GM23338 (cell line): ENCODE measurements around the gene JARID2. TPM values are rescaled to one million over a fixed set of nuclear protein-coding genes. Genes with fewer than 3 reads are reported as not detected.

Experiments used
- ATAC-seq: fragments of 200-7000 bp; cut with Tn5 transposase; 3 replicates; pipeline ENCODE4 v1.9.1; 2020
- DNase-seq: peaks from one replicate; pipeline ENCODE4 v3.0.0-alpha.2; 2015; ENCODE audit warnings: low spot score
- H2AFZ ChIP-seq: fragments of 200-600 bp; sonication (generic); 2 replicates; pipeline ENCODE4 v1.8.0; 2016; ENCODE audit warnings: antibody characterized with exemption, mild to moderate bottlenecking, moderate library complexity
- H3F3A ChIP-seq: fragments of 200-600 bp; sonication (generic); replicated peaks from 2 replicates; pipeline ENCODE4 v1.8.0; 2017; ENCODE audit warnings: antibody characterized with exemption, mixed run types, low read depth
- H3K27ac ChIP-seq: fragments of 200-600 bp; sonication (generic); 2 replicates; pipeline ENCODE4 v1.6.1; 2016; ENCODE audit warnings: low read depth
- H3K27me3 ChIP-seq: fragments of 200-600 bp; sonication (generic); 2 replicates; pipeline ENCODE4 v1.8.0; 2016; ENCODE audit warnings: mild to moderate bottlenecking, mixed run types, moderate library complexity; ENCODE audit not compliant: insufficient read depth
- H3K36me3 ChIP-seq: fragments of 200-600 bp; sonication (generic); 2 replicates; pipeline ENCODE4 v1.8.0; 2016; ENCODE audit warnings: mild to moderate bottlenecking; ENCODE audit not compliant: insufficient read depth
- H3K4me1 ChIP-seq: fragments of 200-600 bp; sonication (generic); 2 replicates; pipeline ENCODE4 v1.8.0; 2016; ENCODE audit warnings: mild to moderate bottlenecking, moderate library complexity; ENCODE audit not compliant: insufficient read depth
- H3K4me2 ChIP-seq: fragments of 200-600 bp; sonication (generic); 2 replicates; pipeline ENCODE4 v1.7.1; 2017; ENCODE audit warnings: mixed run types
- H3K4me3 ChIP-seq: fragments of 200-600 bp; sonication (generic); 2 replicates; pipeline ENCODE4 v1.6.1; 2016; ENCODE audit warnings: mixed run types
- H3K79me2 ChIP-seq: fragments of 200-600 bp; sonication (generic); replicated peaks from 2 replicates; pipeline ENCODE4 v1.8.0; 2017; ENCODE audit warnings: mild to moderate bottlenecking; ENCODE audit not compliant: insufficient read depth
- H3K9me2 ChIP-seq: fragments of 200-600 bp; sonication (generic); 2 replicates; pipeline ENCODE4 v1.8.0; 2017; ENCODE audit not compliant: insufficient read depth
- H4K20me1 ChIP-seq: fragments of 200-600 bp; sonication (generic); replicated peaks from 2 replicates; pipeline ENCODE4 v1.8.0; 2017; ENCODE audit warnings: mild to moderate bottlenecking; ENCODE audit not compliant: insufficient read depth
- H3K27ac Mint-ChIP-seq: 2 replicates; pipeline ENCODE4 v1.8.0; 2020; ENCODE audit warnings: inconsistent platforms, mild to moderate bottlenecking, moderate library complexity, mixed read lengths
- H3K27me3 Mint-ChIP-seq: 3 replicates; pipeline ENCODE4 v1.8.0; 2022; ENCODE audit warnings: low read depth, mild to moderate bottlenecking, moderate library complexity, mixed read lengths, inconsistent platforms; ENCODE audit not compliant: insufficient read depth, poor library complexity
- H3K36me3 Mint-ChIP-seq: 3 replicates; pipeline ENCODE4 v1.8.0; 2021; ENCODE audit warnings: low read depth, mild to moderate bottlenecking, inconsistent platforms, moderate library complexity, mixed read lengths
- H3K4me1 Mint-ChIP-seq: 3 replicates; pipeline ENCODE4 v1.8.0; 2020; ENCODE audit warnings: mild to moderate bottlenecking, inconsistent platforms, mixed read lengths
- H3K4me3 Mint-ChIP-seq: 3 replicates; pipeline ENCODE4 v1.8.0; 2021; ENCODE audit warnings: moderate library complexity, mild to moderate bottlenecking, inconsistent platforms, mixed read lengths
- H3K9me3 Mint-ChIP-seq: 3 replicates; pipeline ENCODE4 v1.8.0; 2020; ENCODE audit warnings: moderate library complexity, mild to moderate bottlenecking, inconsistent platforms, mixed read lengths
- CTCF ChIP-seq, 2 experiments: fragments of 200-600 bp in 1 of 2; sonication (generic) in 1 of 2; conservative IDR thresholded peaks; 2 replicates each; pipeline versions ENCODE4 v1.5.1 to v1.6.1; 2016 to 2017; ENCODE audit warnings: antibody characterized with exemption in 2 of 2, low read depth in 2 of 2, mild to moderate bottlenecking in 2 of 2, moderate library complexity in 1 of 2
- ETS1 ChIP-seq: IDR thresholded peaks from 2 replicates; pipeline ENCODE4 v1.6.1; 2016; ENCODE audit warnings: antibody characterized with exemption
- EZH2 ChIP-seq: fragments of 200-600 bp; sonication (generic); IDR thresholded peaks from one replicate; pipeline ENCODE4 v1.8.0; 2017; ENCODE audit warnings: antibody characterized with exemption, mild to moderate bottlenecking, low read depth; ENCODE audit not compliant: unreplicated experiment
- EZH2phosphoT487 ChIP-seq: fragments of 200-600 bp; sonication (generic); IDR thresholded peaks from one replicate; pipeline ENCODE4 v1.8.1; 2018; ENCODE audit warnings: antibody characterized with exemption; ENCODE audit not compliant: unreplicated experiment
- JUNB ChIP-seq: IDR thresholded peaks from one replicate; pipeline ENCODE4 v1.6.1; 2016; ENCODE audit warnings: antibody characterized with exemption; ENCODE audit not compliant: unreplicated experiment
- NANOG ChIP-seq: IDR thresholded peaks from 2 replicates; pipeline ENCODE4 v1.6.1; 2016; ENCODE audit warnings: antibody characterized with exemption, borderline replicate concordance
- POLR2AphosphoS5 ChIP-seq: IDR thresholded peaks from 2 replicates; pipeline ENCODE4 v1.6.1; 2016; ENCODE audit warnings: antibody characterized with exemption, low read depth
- REST ChIP-seq: IDR thresholded peaks from one replicate; pipeline ENCODE4 v1.6.1; 2018; ENCODE audit warnings: antibody characterized with exemption; ENCODE audit not compliant: unreplicated experiment
- STAT1 ChIP-seq: IDR thresholded peaks from one replicate; pipeline ENCODE4 v1.6.1; 2016; ENCODE audit warnings: antibody characterized with exemption; ENCODE audit not compliant: unreplicated experiment
- ZNF114 ChIP-seq: fragments of 250-450 bp; sonication (Bioruptor Pico); IDR thresholded peaks from 2 replicates; pipeline ENCODE4 v1.5.0; 2020; ENCODE audit warnings: mild to moderate bottlenecking, moderate library complexity
- polyA plus RNA-seq: library from polyadenylated mRNA; unstranded; fragments of >200 nt; fragmentation: Nextera tagmentation; extraction: Ambion mirVana; gene quantifications from 2 replicates; pipeline ENCODE4 v1.2.1, GENCODE V29; 2016
- total RNA-seq: library from RNA; depleted of rRNA; stranded (reverse); fragments of >200 nt; shearing (Covaris generic); gene quantifications from 2 replicates; pipeline ENCODE4 v1.2.3, GENCODE V29; 2014

Gene JARID2
- total and polyA plus RNA-seq, 2 experiments from 2014 or later = 92.8 to 196 TPM

GRCh38 chr6:15366003-15366535, 120.2 kb downstream of the JARID2 start (continued):
- no peak for TF ChIP-seq REST
- TF ChIP-seq CTCF (conservative IDR thresholded peaks at IDR 0.05; ENCODE audit: low read depth in 2 of 2) = no peak
- no peak for TF ChIP-seq EZH2
- TF ChIP-seq NANOG = no peak
- TF ChIP-seq EZH2phosphoT487 = no peak
- no peak for TF ChIP-seq POLR2AphosphoS5
- TF ChIP-seq JUNB = no peak
- no peak for TF ChIP-seq ZNF114

- no peak overlapping the region for H3K27ac ChIP-seq
- H3K79me2 ChIP-seq = peaks cover 100% of the 10 kb centered on the region
- no peak overlapping the region for H3K4me3 Mint-ChIP-seq
- peaks cover 29% of the 10 kb centered on the region for H3F3A ChIP-seq
- no peak overlapping the region for H2AFZ ChIP-seq
- peaks cover 98% of the 10 kb centered on the region for H4K20me1 ChIP-seq
- H3K36me3 ChIP-seq = no peaks in the 10 kb centered on the region
- H3K4me3 ChIP-seq = no peak overlapping the region
- H3K27me3 Mint-ChIP-seq = peaks cover 18% of the 10 kb centered on the region
- no peaks in the 10 kb centered on the region for H3K9me2 ChIP-seq
- H3K9me3 Mint-ChIP-seq = no peaks in the 10 kb centered on the region
- H3K4me2 ChIP-seq = peak overlapping the region; percentile 8
- DNase-seq (no peak), ATAC-seq (no peak)
- H3K27ac Mint-ChIP-seq = no peak overlapping the region
- H3K4me1 ChIP-seq = peaks cover 96% of the 10 kb centered on the region
- peaks cover 27% of the 10 kb centered on the region for H3K4me1 Mint-ChIP-seq
- H3K27me3 ChIP-seq = no peaks in the 10 kb centered on the region
- peaks cover 3% of the 10 kb centered on the region; the same call in 1 of the 3 replicates for H3K36me3 Mint-ChIP-seq
- no peak for TF ChIP-seq REST
- no peak for TF ChIP-seq ETS1
- TF ChIP-seq STAT1 = no peak
- no peak for TF ChIP-seq NANOG
- no peak for TF ChIP-seq EZH2
These were observed 121.0 kb downstream of the JARID2 start for GRCh38 chr6:15366879-15367278.
